Right renal cortex interstitium (tissue), 3 donors: ENCODE results near the gene TBC1D26. TPM values are rescaled to one million over a fixed set of nuclear protein-coding genes. Genes with fewer than 3 reads are reported as not detected.
"Not testable (repeated sequence)": the region's sequence is repeated elsewhere in the genome, so short reads cannot be mapped to it uniquely, and the experiment has no call there.

Experiments
- DNase-seq, 3 donors: peaks; one replicate each; pipeline ENCODE4 v3.0.0-alpha.2; 2013; ENCODE audit warnings: low read depth in 3 of 3, low spot score in 2 of 3
- polyA plus RNA-seq, 3 donors: library from polyadenylated mRNA; unstranded; fragments of 120-200 nt; gene quantifications; one replicate each; pipeline ENCODE4 v1.2.1, GENCODE V29; 2013; ENCODE audit not compliant: insufficient read length in 3 of 3

The TBC1D26 gene
- polyA plus RNA-seq = under 1 TPM; 0.19 to 0.64 (median 0.33) TPM

GRCh38 chr17:15731900-15732299 lies at the start of gene TBC1D26:
TSS of gene TBC1D26 (plus strand) at chr17:15732283. CDS start at chr17:15735349, 3,066 bp downstream.
- DNase-seq = not testable (repeated sequence)

- DNase-seq = not testable (repeated sequence)
Measured at GRCh38 chr17:15683135-15683534, 48.9 kb upstream of the TBC1D26 start.

- DNase-seq = peak in 2 of 3 donors; percentile 32 to 43
Measured at GRCh38 chr17:15683824-15684478, 48.1 kb upstream of the TBC1D26 start, which contains the start of gene TRIM16. TSS of gene TRIM16 (minus strand) at chr17:15684311. CDS start at chr17:15651609, 32,702 bp downstream.

- not testable (repeated sequence) for DNase-seq
Measured at GRCh38 chr17:15687494-15687893, 44.6 kb upstream of the TBC1D26 start.

GRCh38 chr17:15698967-15699366 lies 33.1 kb upstream of the TBC1D26 start:
- not testable (repeated sequence) for DNase-seq

GRCh38 chr17:15699413-15699924 lies 32.6 kb upstream of the TBC1D26 start, which contains the start of gene ZNF286A:
TSS of gene ZNF286A (plus strand) at chr17:15699752. CDS start at chr17:15700330, 578 bp downstream.
- DNase-seq = peak; percentile 93 to 97 (median 96)

- DNase-seq = not testable (repeated sequence)
Measured at GRCh38 chr17:15699937-15700336, 32.1 kb upstream of the TBC1D26 start.

GRCh38 chr17:15704239-15704638 lies 27.8 kb upstream of the TBC1D26 start:
- DNase-seq = not testable (repeated sequence)

GRCh38 chr17:15704813-15705212 lies 27.3 kb upstream of the TBC1D26 start:
- DNase-seq = not testable (repeated sequence)

GRCh38 chr17:15708879-15709278 lies 23.2 kb upstream of the TBC1D26 start:
- DNase-seq = not testable (repeated sequence)

GRCh38 chr17:15716601-15717563 lies 15.2 kb upstream of the TBC1D26 start:
- DNase-seq = not testable (repeated sequence)

- DNase-seq = not testable (repeated sequence)
Measured at GRCh38 chr17:15730535-15730934, 1.5 kb upstream of the TBC1D26 start.

- not testable (repeated sequence) for DNase-seq
Measured at GRCh38 chr17:15733174-15733789, 1.2 kb downstream of the TBC1D26 start.

GRCh38 chr17:15736578-15736977 lies 4.5 kb downstream of the TBC1D26 start:
- not testable (repeated sequence) for DNase-seq

GRCh38 chr17:15738066-15738465 lies 6.0 kb downstream of the TBC1D26 start:
- DNase-seq = no peak

GRCh38 chr17:15739259-15739658 lies 7.2 kb downstream of the TBC1D26 start:
- DNase-seq = not testable (repeated sequence)

GRCh38 chr17:15740041-15740440 lies 8.0 kb downstream of the TBC1D26 start:
- not testable (repeated sequence) for DNase-seq

- no peak for DNase-seq
Measured at GRCh38 chr17:15740570-15741120, 8.6 kb downstream of the TBC1D26 start.

GRCh38 chr17:15741624-15742023 lies 9.5 kb downstream of the TBC1D26 start:
- DNase-seq = no peak
